PC-9 (cell line): ENCODE data around the gene UFC1.

Experiments
- EZH2 ChIP-seq: fragments of 200-600 bp; sonication (generic); IDR thresholded peaks from 2 replicates; pipeline ENCODE4 v1.8.0; 2017; ENCODE audit warnings: antibody characterized with exemption, low read depth
- TF ChIP-seq, protein P1 (sequence below): fragments of 200-600 bp; sonication (generic); conservative IDR thresholded peaks from 2 replicates; pipeline ENCODE4 v1.6.1; 2017; ENCODE audit warnings: mixed run types, antibody characterized with exemption, mild to moderate bottlenecking, moderate library complexity

DNA sequence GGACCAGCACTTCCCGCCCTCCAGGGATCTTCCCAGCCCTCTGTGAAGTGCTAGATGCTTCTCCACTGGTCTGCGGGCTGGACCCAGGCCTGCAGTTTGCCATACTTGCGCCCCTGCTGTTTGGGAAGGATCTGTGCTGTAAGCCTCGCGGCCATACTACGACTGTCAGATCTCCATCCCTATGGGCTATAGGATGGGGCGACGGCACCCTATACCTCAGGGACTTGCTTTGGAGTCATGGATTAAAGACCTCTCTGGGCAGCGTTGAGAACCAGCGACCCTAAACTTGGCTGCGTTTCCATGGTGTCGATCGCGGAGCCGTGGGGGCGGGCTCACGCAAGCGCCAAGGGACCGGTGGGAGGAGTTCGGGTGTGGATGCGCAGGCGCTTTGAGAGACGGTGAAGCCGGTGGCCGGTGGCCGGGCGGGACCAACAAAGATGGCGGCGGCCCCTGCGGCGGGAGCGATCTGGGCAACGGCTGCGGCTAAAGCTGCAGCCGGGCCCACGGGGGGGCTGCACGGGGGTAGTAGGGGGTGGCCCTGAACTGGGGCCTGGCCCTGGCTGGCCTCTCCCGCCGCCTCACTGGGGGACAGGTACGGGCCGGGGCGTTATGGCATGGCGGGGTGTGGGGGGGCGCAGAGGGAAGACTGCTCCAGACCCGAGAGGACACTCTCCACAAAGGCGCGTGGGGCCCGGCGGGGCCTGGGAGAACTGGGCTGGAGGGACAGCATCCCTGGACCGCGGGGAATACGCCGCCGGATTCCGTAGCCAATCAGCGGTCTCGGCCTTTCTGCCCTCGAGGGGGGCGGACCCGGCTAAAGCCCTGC lies 5.5 kb downstream of the UFC1 start, which contains the start of gene USP21:
- TF ChIP-seq, protein P1, sequence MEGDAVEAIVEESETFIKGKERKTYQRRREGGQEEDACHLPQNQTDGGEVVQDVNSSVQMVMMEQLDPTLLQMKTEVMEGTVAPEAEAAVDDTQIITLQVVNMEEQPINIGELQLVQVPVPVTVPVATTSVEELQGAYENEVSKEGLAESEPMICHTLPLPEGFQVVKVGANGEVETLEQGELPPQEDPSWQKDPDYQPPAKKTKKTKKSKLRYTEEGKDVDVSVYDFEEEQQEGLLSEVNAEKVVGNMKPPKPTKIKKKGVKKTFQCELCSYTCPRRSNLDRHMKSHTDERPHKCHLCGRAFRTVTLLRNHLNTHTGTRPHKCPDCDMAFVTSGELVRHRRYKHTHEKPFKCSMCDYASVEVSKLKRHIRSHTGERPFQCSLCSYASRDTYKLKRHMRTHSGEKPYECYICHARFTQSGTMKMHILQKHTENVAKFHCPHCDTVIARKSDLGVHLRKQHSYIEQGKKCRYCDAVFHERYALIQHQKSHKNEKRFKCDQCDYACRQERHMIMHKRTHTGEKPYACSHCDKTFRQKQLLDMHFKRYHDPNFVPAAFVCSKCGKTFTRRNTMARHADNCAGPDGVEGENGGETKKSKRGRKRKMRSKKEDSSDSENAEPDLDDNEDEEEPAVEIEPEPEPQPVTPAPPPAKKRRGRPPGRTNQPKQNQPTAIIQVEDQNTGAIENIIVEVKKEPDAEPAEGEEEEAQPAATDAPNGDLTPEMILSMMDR: no peak; the same call in 1 of the 2 replicates
- TF ChIP-seq EZH2: no peak
